ENCODE measurements around the gene GLTP.
"Not testable (repeated sequence)": the region's sequence is repeated elsewhere in the genome, so short reads cannot be mapped to it uniquely, and the experiment has no call there.

Gene GLTP

DNA sequence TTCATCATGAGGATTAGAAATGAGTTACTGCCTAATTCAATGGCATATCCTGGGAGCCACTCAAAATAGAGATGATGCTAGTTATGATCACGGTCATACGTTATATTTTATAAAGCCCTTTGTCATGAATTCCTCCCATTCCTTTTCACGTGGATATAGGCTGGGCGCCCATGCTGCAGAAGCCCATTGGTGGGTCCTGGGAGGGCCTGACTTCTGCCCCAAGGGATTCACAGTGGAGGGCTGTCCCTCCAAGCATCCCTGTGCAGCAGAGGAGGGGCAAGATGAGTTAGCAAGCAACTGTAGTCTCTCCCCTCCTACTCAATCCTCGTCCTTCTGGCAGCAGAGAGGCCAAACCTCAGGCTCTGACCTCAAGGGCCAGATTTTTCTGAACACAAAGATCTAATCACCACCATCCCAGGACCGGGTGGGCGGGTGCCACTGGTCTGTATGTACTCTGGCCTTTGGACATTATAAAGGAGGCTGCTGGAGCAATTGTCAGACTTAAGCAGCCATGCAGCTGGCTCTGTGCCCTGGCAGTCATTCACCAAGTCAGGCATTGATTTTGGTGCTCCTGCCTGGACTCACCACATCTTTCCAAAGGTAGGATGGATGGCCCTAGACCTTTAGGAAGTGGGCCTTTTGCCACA, 8.6 kb downstream of the GLTP start:
- DNase-seq, result no peak
- Histone ChIP-seq H3K4me1 (ENCODE audit: control extremely low read depth in 1 of 4, control insufficient read depth in 4 of 4, insufficient read depth in 4 of 4, low read length in 3 of 4) (peaks cover 0 to 18% (median 0%) of the 10 kb centered on the region in 4 experiments), H3K27ac (ENCODE audit: insufficient read depth in 1 of 2, low read depth in 1 of 2, low read length in 2 of 2, poor library complexity in 1 of 2, severe bottlenecking in 2 of 2) (no peak overlapping the region), H3K4me3 (ENCODE audit: control insufficient read depth in 1 of 7, extremely low read depth in 1 of 7, insufficient read depth in 4 of 7, low read depth in 2 of 7, low read length in 6 of 7) (no peak overlapping the region), H3K36me3 (ENCODE audit: control insufficient read depth in 4 of 4, insufficient read depth in 4 of 4, low read length in 3 of 4) (peaks cover 0 to 5% (median 2%) of the 10 kb centered on the region in 4 experiments), H3K9me3 (ENCODE audit: control extremely low read depth in 1 of 5, control insufficient read depth in 4 of 5, insufficient read depth in 2 of 5, low read depth in 1 of 5, low read length in 4 of 5) (no peaks in the 10 kb centered on the region), H3K27me3 (replicated peaks in 2 of 5; ENCODE audit: control insufficient read depth in 4 of 5, insufficient read depth in 5 of 5, low read length in 4 of 5) (no peaks in the 10 kb centered on the region)
- ChIA-PET POLR2A (no interaction called here), CTCF (interaction anchor here (1.3 to 1.9 kb wide), 3 partner anchors 12 to 19 kb away, joined by 3 to 7 read pairs (median 5); no protein-coding TSS in a partner anchor)
- WGBS (ENCODE audit: insufficient coverage), result 100% methylated on average over 7 of the region's 7 CpGs

GRCh38 chr12:109870648-109871047, 9.7 kb downstream of the GLTP start:
- H3K9me3 ChIP-seq (ENCODE audit: control extremely low read depth in 1 of 5, control insufficient read depth in 4 of 5, insufficient read depth in 2 of 5, low read depth in 1 of 5, low read length in 4 of 5), result no peaks in the 10 kb centered on the region
- H3K4me3 ChIP-seq (ENCODE audit: control insufficient read depth in 1 of 7, extremely low read depth in 1 of 7, insufficient read depth in 4 of 7, low read depth in 2 of 7, low read length in 6 of 7), result no peak overlapping the region
- 56% methylated on average over 1 of the region's 2 CpGs for WGBS (ENCODE audit: insufficient coverage)
- POLR2A ChIA-PET, result no interaction called here
- DNase-seq, result no peak
- peaks cover 0 to 5% (median 2%) of the 10 kb centered on the region in 4 experiments for H3K36me3 ChIP-seq (ENCODE audit: control insufficient read depth in 4 of 4, insufficient read depth in 4 of 4, low read length in 3 of 4)
- no peak overlapping the region for H3K27ac ChIP-seq (ENCODE audit: insufficient read depth in 1 of 2, low read depth in 1 of 2, low read length in 2 of 2, poor library complexity in 1 of 2, severe bottlenecking in 2 of 2)
- H3K27me3 ChIP-seq (replicated peaks in 2 of 5; ENCODE audit: control insufficient read depth in 4 of 5, insufficient read depth in 5 of 5, low read length in 4 of 5), result no peaks in the 10 kb centered on the region
- peaks cover 0 to 18% (median 0%) of the 10 kb centered on the region in 4 experiments for H3K4me1 ChIP-seq (ENCODE audit: control extremely low read depth in 1 of 4, control insufficient read depth in 4 of 4, insufficient read depth in 4 of 4, low read length in 3 of 4)
- CTCF ChIA-PET, result no interaction called here

DNA sequence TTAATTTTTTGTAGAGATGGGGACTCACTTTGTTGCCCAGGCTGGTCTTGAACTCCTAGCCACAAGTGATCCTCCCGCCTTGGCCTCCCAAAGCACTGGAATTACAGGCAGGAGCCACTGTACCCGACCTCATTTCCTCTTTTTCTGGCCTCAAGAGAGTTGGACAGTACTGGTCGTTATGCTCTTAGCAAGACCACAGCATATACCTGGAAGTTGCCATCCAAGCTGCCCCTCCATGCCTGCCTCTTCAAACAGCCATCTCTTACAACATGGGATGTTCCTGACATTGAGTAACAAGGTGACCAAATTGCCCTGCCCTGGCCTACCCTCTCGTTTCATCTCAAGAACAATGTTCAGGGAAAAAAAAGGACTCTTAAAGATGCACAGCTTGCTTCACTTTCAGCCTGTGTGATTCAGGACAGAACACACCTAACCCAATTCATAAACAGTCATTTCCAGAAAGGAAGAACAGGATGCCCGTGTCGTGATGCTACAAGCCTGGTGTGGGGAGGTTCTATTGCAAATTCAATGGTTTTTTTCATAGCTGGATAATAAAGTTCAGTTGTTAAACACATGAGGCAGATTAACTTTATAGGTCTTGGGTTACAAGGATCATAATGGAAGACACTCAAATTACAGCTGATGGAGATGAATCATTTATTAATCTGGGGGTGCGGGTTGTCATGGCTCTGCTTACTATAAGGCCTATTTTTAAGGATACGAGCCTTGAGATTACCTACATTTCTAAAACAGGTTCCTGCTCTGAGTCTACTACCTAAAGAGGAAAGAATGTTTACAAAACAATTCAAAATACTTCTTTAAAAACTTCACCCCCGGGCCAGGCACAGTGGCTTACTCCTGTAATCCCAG, 11.9 kb downstream of the GLTP start:
- Histone ChIP-seq H3K4me3 (ENCODE audit: control insufficient read depth in 1 of 7, extremely low read depth in 1 of 7, insufficient read depth in 4 of 7, low read depth in 2 of 7, low read length in 6 of 7) (no peak overlapping the region), H3K27ac (ENCODE audit: insufficient read depth in 1 of 2, low read depth in 1 of 2, low read length in 2 of 2, poor library complexity in 1 of 2, severe bottlenecking in 2 of 2) (no peak overlapping the region), H3K9me3 (ENCODE audit: control extremely low read depth in 1 of 5, control insufficient read depth in 4 of 5, insufficient read depth in 2 of 5, low read depth in 1 of 5, low read length in 4 of 5) (no peaks in the 10 kb centered on the region), H3K36me3 (ENCODE audit: control insufficient read depth in 4 of 4, insufficient read depth in 4 of 4, low read length in 3 of 4) (peaks cover 0 to 5% (median 2%) of the 10 kb centered on the region in 4 experiments), H3K4me1 (ENCODE audit: control extremely low read depth in 1 of 4, control insufficient read depth in 4 of 4, insufficient read depth in 4 of 4, low read length in 3 of 4) (peaks cover 0 to 29% (median 0%) of the 10 kb centered on the region in 4 experiments), H3K27me3 (replicated peaks in 2 of 5; ENCODE audit: control insufficient read depth in 4 of 5, insufficient read depth in 5 of 5, low read length in 4 of 5) (no peaks in the 10 kb centered on the region)
- 94% methylated on average over 7 of the region's 9 CpGs for WGBS (ENCODE audit: insufficient coverage)
- DNase-seq, result no peak
- ChIA-PET CTCF (interaction anchor here (0.6 to 8.3 kb wide), 3 partner anchors 15 to 1341 kb away, joined by 3 to 47 read pairs (median 3); no protein-coding TSS in a partner anchor), POLR2A (interaction anchor here (0.9 kb wide), 1 partner anchor 10 kb away, joined by 3 read pairs; no protein-coding TSS in a partner anchor)

DNA sequence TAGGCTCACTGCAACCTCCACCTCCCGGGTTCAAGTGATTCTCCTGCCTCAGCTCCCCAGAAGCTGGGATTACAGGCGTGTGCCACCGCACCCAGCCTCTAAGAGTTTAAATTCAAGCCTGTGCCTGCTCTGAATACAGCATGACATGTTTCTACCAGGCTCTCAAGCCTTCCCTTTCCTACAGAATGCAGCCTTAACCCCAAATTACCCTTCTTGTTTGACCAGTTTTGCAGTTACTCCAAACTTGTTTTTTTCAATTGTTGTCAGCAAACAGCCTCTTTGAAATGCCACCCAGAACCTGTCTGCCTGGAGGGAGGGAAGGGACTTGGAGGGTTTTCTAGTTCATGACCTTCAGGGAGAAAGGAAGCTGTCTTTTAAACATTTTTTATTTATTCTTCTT, 15.4 kb downstream of the GLTP start:
- Histone ChIP-seq H3K4me3 (ENCODE audit: control insufficient read depth in 1 of 7, extremely low read depth in 1 of 7, insufficient read depth in 4 of 7, low read depth in 2 of 7, low read length in 6 of 7) (no peak overlapping the region), H3K4me1 (ENCODE audit: control extremely low read depth in 1 of 4, control insufficient read depth in 4 of 4, insufficient read depth in 4 of 4, low read length in 3 of 4) (peaks cover 0 to 12% (median 0%) of the 10 kb centered on the region in 4 experiments), H3K27me3 (replicated peaks in 2 of 5; ENCODE audit: control insufficient read depth in 4 of 5, insufficient read depth in 5 of 5, low read length in 4 of 5) (no peaks in the 10 kb centered on the region), H3K27ac (ENCODE audit: insufficient read depth in 1 of 2, low read depth in 1 of 2, low read length in 2 of 2, poor library complexity in 1 of 2, severe bottlenecking in 2 of 2) (no peak overlapping the region), H3K36me3 (ENCODE audit: control insufficient read depth in 4 of 4, insufficient read depth in 4 of 4, low read length in 3 of 4) (peaks cover 0 to 8% (median 3%) of the 10 kb centered on the region in 4 experiments), H3K9me3 (ENCODE audit: control extremely low read depth in 1 of 5, control insufficient read depth in 4 of 5, insufficient read depth in 2 of 5, low read depth in 1 of 5, low read length in 4 of 5) (no peaks in the 10 kb centered on the region)
- ChIA-PET POLR2A (no interaction called here), CTCF (interaction anchor here (8.3 kb wide), 1 partner anchor 12 kb away, joined by 47 read pairs; no protein-coding TSS in a partner anchor)
- DNase-seq, result no peak
- WGBS (ENCODE audit: insufficient coverage), result 86% methylated on average over 3 of the region's 3 CpGs

GRCh38 chr12:109863847-109864712, 16.3 kb downstream of the GLTP start:
- Histone ChIP-seq H3K36me3 (ENCODE audit: control insufficient read depth in 4 of 4, insufficient read depth in 4 of 4, low read length in 3 of 4) (peaks cover 0 to 8% (median 3%) of the 10 kb centered on the region in 4 experiments), H3K27me3 (replicated peaks in 2 of 5; ENCODE audit: control insufficient read depth in 4 of 5, insufficient read depth in 5 of 5, low read length in 4 of 5) (no peaks in the 10 kb centered on the region), H3K9me3 (ENCODE audit: control extremely low read depth in 1 of 5, control insufficient read depth in 4 of 5, insufficient read depth in 2 of 5, low read depth in 1 of 5, low read length in 4 of 5) (no peaks in the 10 kb centered on the region), H3K4me1 (ENCODE audit: control extremely low read depth in 1 of 4, control insufficient read depth in 4 of 4, insufficient read depth in 4 of 4, low read length in 3 of 4) (peaks cover 0 to 12% (median 0%) of the 10 kb centered on the region in 4 experiments), H3K4me3 (ENCODE audit: control insufficient read depth in 1 of 7, extremely low read depth in 1 of 7, insufficient read depth in 4 of 7, low read depth in 2 of 7, low read length in 6 of 7) (no peak overlapping the region), H3K27ac (ENCODE audit: insufficient read depth in 1 of 2, low read depth in 1 of 2, low read length in 2 of 2, poor library complexity in 1 of 2, severe bottlenecking in 2 of 2) (no peak overlapping the region)
- ChIA-PET POLR2A (no interaction called here), CTCF (interaction anchor here (0.8 to 8.3 kb wide), 4 partner anchors 11 to 64 kb away, joined by 3 to 47 read pairs (median 4); no protein-coding TSS in a partner anchor)
- WGBS (ENCODE audit: insufficient coverage), result 85% methylated on average over 8 of the region's 9 CpGs
- no peak for DNase-seq

- H3K27me3 ChIP-seq (replicated peaks in 2 of 5; ENCODE audit: control insufficient read depth in 4 of 5, insufficient read depth in 5 of 5, low read length in 4 of 5); H3K4me3 ChIP-seq (ENCODE audit: control insufficient read depth in 1 of 7, extremely low read depth in 1 of 7, insufficient read depth in 4 of 7, low read depth in 2 of 7, low read length in 6 of 7); DNase-seq; H3K9me3 ChIP-seq (ENCODE audit: control extremely low read depth in 1 of 5, control insufficient read depth in 4 of 5, insufficient read depth in 2 of 5, low read depth in 1 of 5, low read length in 4 of 5); H3K27ac ChIP-seq (ENCODE audit: insufficient read depth in 1 of 2, low read depth in 1 of 2, low read length in 2 of 2, poor library complexity in 1 of 2, severe bottlenecking in 2 of 2): not testable (repeated sequence)
- ChIA-PET CTCF (interaction anchor here (8.3 kb wide), 1 partner anchor 9 kb away, joined by 47 read pairs; no protein-coding TSS in a partner anchor), POLR2A (interaction anchor here (0.6 kb wide), 1 partner anchor 200 kb away, joined by 4 read pairs; no protein-coding TSS in a partner anchor)
- Histone ChIP-seq H3K36me3 (ENCODE audit: control insufficient read depth in 4 of 4, insufficient read depth in 4 of 4, low read length in 3 of 4) (peaks cover 0 to 10% (median 7%) of the 10 kb centered on the region in 4 experiments), H3K4me1 (ENCODE audit: control extremely low read depth in 1 of 4, control insufficient read depth in 4 of 4, insufficient read depth in 4 of 4, low read length in 3 of 4) (peaks cover 0 to 12% (median 0%) of the 10 kb centered on the region in 4 experiments)
- 98% methylated on average over 4 of the region's 9 CpGs for WGBS (ENCODE audit: insufficient coverage)
These were observed 17.9 kb downstream of the GLTP start for GRCh38 chr12:109862491-109862890.
